HepG2 (cell line): Measurements from ENCODE around the gene TEX30. TPM values are rescaled to one million over a fixed set of nuclear protein-coding genes. Genes with fewer than 3 reads are reported as not detected.

Experiments
- ASH2L ChIP-seq: fragments of 300-600, 200-600 bp; sonication (generic); IDR thresholded peaks from 2 replicates; pipeline ENCODE4 v1.7.0; 2017; ENCODE audit warnings: low read depth, mild to moderate bottlenecking, moderate library complexity, mixed read lengths, low read length; ENCODE audit not compliant: insufficient read length
- IRF2 ChIP-seq: IDR thresholded peaks from 2 replicates; pipeline ENCODE4 v1.6.1; 2018; ENCODE audit warnings: missing genetic modification reagents, missing compliant biosample characterization
- KDM3A ChIP-seq: IDR thresholded peaks from 2 replicates; pipeline ENCODE4 v1.6.1; 2018; ENCODE audit warnings: low read depth, missing compliant biosample characterization
- NFYB ChIP-seq: sonication (generic); formaldehyde crosslinking; IDR thresholded peaks from 2 replicates; pipeline ENCODE4 v1.4.0; 2020; ENCODE audit warnings: missing genetic modification reagents
- RBFOX2 ChIP-seq: fragments of 200-400 bp; formaldehyde crosslinking; IDR thresholded peaks from 2 replicates; pipeline ENCODE4 v1.6.1; 2017; ENCODE audit warnings: low read depth, mild to moderate bottlenecking, low read length
- SP1 ChIP-seq, 2 experiments: fragments of 450-650 bp in 1 of 2; sonication (generic) in 1 of 2; formaldehyde crosslinking in 1 of 2; IDR thresholded peaks; 2 replicates each; pipeline versions ENCODE4 v1.4.0 to v1.6.1; 2016 to 2020; ENCODE audit warnings: missing genetic modification reagents in 1 of 2
- TFAP4 ChIP-seq: sonication (generic); IDR thresholded peaks from 2 replicates; pipeline ENCODE4 v1.6.1; 2016; ENCODE audit warnings: low read depth, borderline replicate concordance
- ZMYM2 ChIP-seq: sonication (generic); formaldehyde crosslinking; IDR thresholded peaks from 2 replicates; pipeline ENCODE4 v1.8.0; 2022; ENCODE audit warnings: mild to moderate bottlenecking, missing genetic modification reagents
- ZNF597 ChIP-seq: sonication (generic); formaldehyde crosslinking; IDR thresholded peaks from 2 replicates; pipeline ENCODE4 v1.5.0; 2020; ENCODE audit warnings: missing genetic modification reagents
- ZNF652 ChIP-seq: IDR thresholded peaks from 2 replicates; pipeline ENCODE4 v1.6.1; 2016; ENCODE audit warnings: low read depth, borderline replicate concordance
- ZNF747 ChIP-seq: sonication (generic); formaldehyde crosslinking; IDR thresholded peaks from 2 replicates; pipeline ENCODE4 v1.8.1; 2023; ENCODE audit warnings: missing genetic modification reagents, mild to moderate bottlenecking, borderline replicate concordance
- ZNF766 ChIP-seq: sonication (generic); formaldehyde crosslinking; IDR thresholded peaks from 2 replicates; pipeline ENCODE4 v1.5.0; 2020; ENCODE audit warnings: missing genetic modification reagents, borderline replicate concordance
- polyA plus RNA-seq, 8 experiments: library from polyadenylated mRNA; depleted of rRNA in 3 of 8; stranded (reverse) in 7 of 8; unstranded in 1 of 8; fragments of >200 nt; fragmentation: Illumina TruSeq in 4 of 8; extraction: Trizol in 4 of 8; gene quantifications; 2 replicates each; pipeline versions ENCODE4 v1.2.1 to v1.2.3, GENCODE V29; 2011 to 2016; ENCODE audit warnings: low read depth in 4 of 8, missing spikeins in 1 of 8, mixed read lengths in 1 of 8; ENCODE audit not compliant: insufficient read depth in 1 of 8
- total RNA-seq, 5 experiments: library from RNA; depleted of rRNA; stranded (reverse); fragments of >200 nt; fragmentation: Illumina TruSeq; extraction: Trizol; gene quantifications; 2 replicates each; pipeline ENCODE4 v1.2.3, GENCODE V29; 2016; ENCODE audit warnings: low read depth in 1 of 5
- TF ChIP-seq, protein P1 (sequence below): sonication (generic); formaldehyde crosslinking; conservative IDR thresholded peaks from 2 replicates; pipeline ENCODE4 v1.8.1; 2023; ENCODE audit warnings: missing genetic modification reagents
- TF ChIP-seq, protein P2 (sequence below): sonication (generic); formaldehyde crosslinking; IDR thresholded peaks from 2 replicates; pipeline ENCODE4 v1.4.0; 2020; ENCODE audit warnings: missing genetic modification reagents
- TF ChIP-seq, protein P3 (sequence below): sonication (generic); formaldehyde crosslinking; IDR thresholded peaks from 2 replicates; pipeline ENCODE4 v1.5.1; 2020; ENCODE audit warnings: missing genetic modification reagents, mild to moderate bottlenecking, borderline replicate concordance
- TF ChIP-seq, protein P4 (sequence below): sonication (generic); formaldehyde crosslinking; IDR thresholded peaks from 2 replicates; pipeline ENCODE4 v1.5.0; 2020; ENCODE audit warnings: mild to moderate bottlenecking, missing genetic modification reagents

The TEX30 gene
- total and polyA plus RNA-seq, 2 of the 13 experiments (the other 11 are each of a cell fraction or from before 2014, with no cell fraction given) = 0.60 to 1.2 TPM

DNA sequence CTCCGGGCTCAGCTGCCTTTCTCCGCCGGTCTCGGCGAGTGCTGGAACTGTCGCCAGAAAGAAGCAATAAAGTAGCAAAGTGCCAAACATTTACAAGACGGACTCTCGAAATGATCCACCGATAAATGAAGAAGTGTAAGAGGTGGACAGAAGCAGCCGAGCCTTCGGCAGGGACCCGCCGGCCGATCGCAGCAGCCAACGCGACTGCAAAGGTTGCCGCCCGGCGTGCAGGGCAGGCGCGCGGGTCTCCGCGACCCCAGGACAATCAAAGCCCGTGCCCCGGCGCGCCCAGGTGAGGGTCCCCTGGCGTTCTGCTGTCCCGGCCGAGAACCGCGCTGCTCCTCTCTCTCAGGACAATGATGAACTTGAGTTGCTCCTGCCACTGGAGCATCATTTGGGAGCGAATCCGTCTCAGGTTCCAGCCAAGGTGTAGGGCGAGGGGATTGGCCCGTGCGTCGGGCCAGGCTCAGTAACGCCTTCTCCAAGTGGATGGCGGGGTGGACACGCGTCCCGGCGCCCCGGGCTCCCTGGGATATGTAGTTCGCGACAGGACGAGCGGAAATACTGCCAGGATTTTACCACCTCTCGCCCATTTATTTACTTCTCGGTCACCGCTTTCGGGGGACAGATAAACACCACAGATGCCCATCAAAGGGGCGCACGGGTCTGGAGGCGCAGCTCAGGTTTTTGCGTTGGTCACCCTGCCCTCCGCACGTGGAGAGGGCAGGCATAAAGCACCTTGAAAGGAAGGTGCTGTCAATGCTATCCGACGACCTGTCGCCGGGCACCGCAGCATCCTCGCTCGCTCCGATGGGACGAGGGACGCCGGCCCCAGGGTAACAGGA lies 25.2 kb upstream of the TEX30 start, which contains the start of the genes BIVM and POGLUT2 (continued):
- TF ChIP-seq ZMYM2 (CRISPR knock-in tag) (0 out of 2 replicates have a peak, but pooled peaks have one; percentile 25), TFAP4 (0 out of 2 replicates have a peak, but pooled peaks have one; percentile 8), ASH2L (peak; percentile 70), ZNF597 (CRISPR knock-in tag) (no peak), SP1 (IDR thresholded peaks at IDR 0.05) (no peak), SP1 (CRISPR knock-in tag; IDR thresholded peaks at IDR 0.05) (peak; percentile 33; the same call in 1 of the 2 replicates), KDM3A (CRISPR knock-in tag) (0 out of 2 replicates have a peak, but pooled peaks have one; percentile 19), ZNF652 (CRISPR knock-in tag) (no peak), ZNF747 (CRISPR knock-in tag) (no peak; the same call in 1 of the 2 replicates), RBFOX2 (peak; percentile 62; the same call in 1 of the 2 replicates), ZNF766 (CRISPR knock-in tag) (peak; percentile 23; the same call in 1 of the 2 replicates), NFYB (CRISPR knock-in tag) (peak; percentile 99), IRF2 (CRISPR knock-in tag) (peak; percentile 83)
- TF ChIP-seq, protein P1, sequence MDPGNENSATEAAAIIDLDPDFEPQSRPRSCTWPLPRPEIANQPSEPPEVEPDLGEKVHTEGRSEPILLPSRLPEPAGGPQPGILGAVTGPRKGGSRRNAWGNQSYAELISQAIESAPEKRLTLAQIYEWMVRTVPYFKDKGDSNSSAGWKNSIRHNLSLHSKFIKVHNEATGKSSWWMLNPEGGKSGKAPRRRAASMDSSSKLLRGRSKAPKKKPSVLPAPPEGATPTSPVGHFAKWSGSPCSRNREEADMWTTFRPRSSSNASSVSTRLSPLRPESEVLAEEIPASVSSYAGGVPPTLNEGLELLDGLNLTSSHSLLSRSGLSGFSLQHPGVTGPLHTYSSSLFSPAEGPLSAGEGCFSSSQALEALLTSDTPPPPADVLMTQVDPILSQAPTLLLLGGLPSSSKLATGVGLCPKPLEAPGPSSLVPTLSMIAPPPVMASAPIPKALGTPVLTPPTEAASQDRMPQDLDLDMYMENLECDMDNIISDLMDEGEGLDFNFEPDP = no peak
- TF ChIP-seq, protein P2, sequence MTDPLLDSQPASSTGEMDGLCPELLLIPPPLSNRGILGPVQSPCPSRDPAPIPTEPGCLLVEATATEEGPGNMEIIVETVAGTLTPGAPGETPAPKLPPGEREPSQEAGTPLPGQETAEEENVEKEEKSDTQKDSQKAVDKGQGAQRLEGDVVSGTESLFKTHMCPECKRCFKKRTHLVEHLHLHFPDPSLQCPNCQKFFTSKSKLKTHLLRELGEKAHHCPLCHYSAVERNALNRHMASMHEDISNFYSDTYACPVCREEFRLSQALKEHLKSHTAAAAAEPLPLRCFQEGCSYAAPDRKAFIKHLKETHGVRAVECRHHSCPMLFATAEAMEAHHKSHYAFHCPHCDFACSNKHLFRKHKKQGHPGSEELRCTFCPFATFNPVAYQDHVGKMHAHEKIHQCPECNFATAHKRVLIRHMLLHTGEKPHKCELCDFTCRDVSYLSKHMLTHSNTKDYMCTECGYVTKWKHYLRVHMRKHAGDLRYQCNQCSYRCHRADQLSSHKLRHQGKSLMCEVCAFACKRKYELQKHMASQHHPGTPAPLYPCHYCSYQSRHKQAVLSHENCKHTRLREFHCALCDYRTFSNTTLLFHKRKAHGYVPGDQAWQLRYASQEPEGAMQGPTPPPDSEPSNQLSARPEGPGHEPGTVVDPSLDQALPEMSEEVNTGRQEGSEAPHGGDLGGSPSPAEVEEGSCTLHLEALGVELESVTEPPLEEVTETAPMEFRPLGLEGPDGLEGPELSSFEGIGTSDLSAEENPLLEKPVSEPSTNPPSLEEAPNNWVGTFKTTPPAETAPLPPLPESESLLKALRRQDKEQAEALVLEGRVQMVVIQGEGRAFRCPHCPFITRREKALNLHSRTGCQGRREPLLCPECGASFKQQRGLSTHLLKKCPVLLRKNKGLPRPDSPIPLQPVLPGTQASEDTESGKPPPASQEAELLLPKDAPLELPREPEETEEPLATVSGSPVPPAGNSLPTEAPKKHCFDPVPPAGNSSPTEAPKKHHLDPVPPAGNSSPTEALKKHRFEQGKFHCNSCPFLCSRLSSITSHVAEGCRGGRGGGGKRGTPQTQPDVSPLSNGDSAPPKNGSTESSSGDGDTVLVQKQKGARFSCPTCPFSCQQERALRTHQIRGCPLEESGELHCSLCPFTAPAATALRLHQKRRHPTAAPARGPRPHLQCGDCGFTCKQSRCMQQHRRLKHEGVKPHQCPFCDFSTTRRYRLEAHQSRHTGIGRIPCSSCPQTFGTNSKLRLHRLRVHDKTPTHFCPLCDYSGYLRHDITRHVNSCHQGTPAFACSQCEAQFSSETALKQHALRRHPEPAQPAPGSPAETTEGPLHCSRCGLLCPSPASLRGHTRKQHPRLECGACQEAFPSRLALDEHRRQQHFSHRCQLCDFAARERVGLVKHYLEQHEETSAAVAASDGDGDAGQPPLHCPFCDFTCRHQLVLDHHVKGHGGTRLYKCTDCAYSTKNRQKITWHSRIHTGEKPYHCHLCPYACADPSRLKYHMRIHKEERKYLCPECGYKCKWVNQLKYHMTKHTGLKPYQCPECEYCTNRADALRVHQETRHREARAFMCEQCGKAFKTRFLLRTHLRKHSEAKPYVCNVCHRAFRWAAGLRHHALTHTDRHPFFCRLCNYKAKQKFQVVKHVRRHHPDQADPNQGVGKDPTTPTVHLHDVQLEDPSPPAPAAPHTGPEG (CRISPR knock-in tag) = peak; percentile 55
- TF ChIP-seq, protein P3, sequence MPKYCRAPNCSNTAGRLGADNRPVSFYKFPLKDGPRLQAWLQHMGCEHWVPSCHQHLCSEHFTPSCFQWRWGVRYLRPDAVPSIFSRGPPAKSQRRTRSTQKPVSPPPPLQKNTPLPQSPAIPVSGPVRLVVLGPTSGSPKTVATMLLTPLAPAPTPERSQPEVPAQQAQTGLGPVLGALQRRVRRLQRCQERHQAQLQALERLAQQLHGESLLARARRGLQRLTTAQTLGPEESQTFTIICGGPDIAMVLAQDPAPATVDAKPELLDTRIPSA (CRISPR knock-in tag) = 0 out of 2 replicates have a peak, but pooled peaks have one; percentile 1
- TF ChIP-seq, protein P4, sequence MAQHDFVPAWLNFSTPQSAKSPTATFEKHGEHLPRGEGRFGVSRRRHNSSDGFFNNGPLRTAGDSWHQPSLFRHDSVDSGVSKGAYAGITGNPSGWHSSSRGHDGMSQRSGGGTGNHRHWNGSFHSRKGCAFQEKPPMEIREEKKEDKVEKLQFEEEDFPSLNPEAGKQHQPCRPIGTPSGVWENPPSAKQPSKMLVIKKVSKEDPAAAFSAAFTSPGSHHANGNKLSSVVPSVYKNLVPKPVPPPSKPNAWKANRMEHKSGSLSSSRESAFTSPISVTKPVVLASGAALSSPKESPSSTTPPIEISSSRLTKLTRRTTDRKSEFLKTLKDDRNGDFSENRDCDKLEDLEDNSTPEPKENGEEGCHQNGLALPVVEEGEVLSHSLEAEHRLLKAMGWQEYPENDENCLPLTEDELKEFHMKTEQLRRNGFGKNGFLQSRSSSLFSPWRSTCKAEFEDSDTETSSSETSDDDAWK (CRISPR knock-in tag) = no peak
